ENCODE data around the gene ACSF3.
A peak's percentile ranks its signal among the peaks of the same experiment; 100 is the strongest.

Gene ACSF3

GRCh38 chr16:89122322-89122851, 28.7 kb downstream of the ACSF3 start:
- Histone ChIP-seq H3K9ac (ENCODE audit: low read depth in 1 of 2, low read length in 2 of 2) (peak overlapping the region in 1 of 2 donors; percentile 1), H3K9me3 (ENCODE audit: control insufficient read depth in 2 of 2, low read length in 2 of 2) (no peaks in the 10 kb centered on the region), H3K27me3 (ENCODE audit: control insufficient read depth in 2 of 2, insufficient read depth in 2 of 2, low read length in 2 of 2) (no peaks in the 10 kb centered on the region), H3K27ac (ENCODE audit: low read depth in 2 of 2, low read length in 2 of 2) (peak overlapping the region; percentile 63 to 83), H3K4me1 (ENCODE audit: control insufficient read depth in 2 of 2, insufficient read depth in 2 of 2, low read length in 2 of 2) (peaks cover 9 to 13% of the 10 kb centered on the region in 2 donors), H3K4me3 (ENCODE audit: low read length in 2 of 2) (peak overlapping the region in 1 of 2 donors; percentile 31), H3K36me3 (ENCODE audit: control insufficient read depth in 2 of 2, insufficient read depth in 2 of 2, low read length in 2 of 2) (peaks cover 33 to 44% of the 10 kb centered on the region in 2 donors)

GRCh38 chr16:89123001-89123830, 29.6 kb downstream of the ACSF3 start:
- H3K27ac ChIP-seq (ENCODE audit: low read depth in 2 of 2, low read length in 2 of 2): peak overlapping the region; percentile 63 to 83
- peaks cover 27 to 42% of the 10 kb centered on the region in 2 donors for H3K36me3 ChIP-seq (ENCODE audit: control insufficient read depth in 2 of 2, insufficient read depth in 2 of 2, low read length in 2 of 2)
- peak overlapping the region in 1 of 2 donors; percentile 1 for H3K9ac ChIP-seq (ENCODE audit: low read depth in 1 of 2, low read length in 2 of 2)
- no peaks in the 10 kb centered on the region for H3K9me3 ChIP-seq (ENCODE audit: control insufficient read depth in 2 of 2, low read length in 2 of 2)
- H3K27me3 ChIP-seq (ENCODE audit: control insufficient read depth in 2 of 2, insufficient read depth in 2 of 2, low read length in 2 of 2): no peaks in the 10 kb centered on the region
- H3K4me3 ChIP-seq (ENCODE audit: low read length in 2 of 2): no peak overlapping the region
- H3K4me1 ChIP-seq (ENCODE audit: control insufficient read depth in 2 of 2, insufficient read depth in 2 of 2, low read length in 2 of 2): peaks cover 9 to 13% of the 10 kb centered on the region in 2 donors

GRCh38 chr16:89123831-89124100, 30.1 kb downstream of the ACSF3 start:
- no peak overlapping the region for H3K27ac ChIP-seq (ENCODE audit: low read depth in 2 of 2, low read length in 2 of 2)
- no peaks in the 10 kb centered on the region for H3K9me3 ChIP-seq (ENCODE audit: control insufficient read depth in 2 of 2, low read length in 2 of 2)
- no peak overlapping the region for H3K4me3 ChIP-seq (ENCODE audit: low read length in 2 of 2)
- no peak overlapping the region for H3K9ac ChIP-seq (ENCODE audit: low read depth in 1 of 2, low read length in 2 of 2)
- peaks cover 9 to 13% of the 10 kb centered on the region in 2 donors for H3K4me1 ChIP-seq (ENCODE audit: control insufficient read depth in 2 of 2, insufficient read depth in 2 of 2, low read length in 2 of 2)
- H3K36me3 ChIP-seq (ENCODE audit: control insufficient read depth in 2 of 2, insufficient read depth in 2 of 2, low read length in 2 of 2): peaks cover 25 to 37% of the 10 kb centered on the region in 2 donors
- H3K27me3 ChIP-seq (ENCODE audit: control insufficient read depth in 2 of 2, insufficient read depth in 2 of 2, low read length in 2 of 2): no peaks in the 10 kb centered on the region

- peaks cover 20 to 28% of the 10 kb centered on the region in 2 donors for H3K36me3 ChIP-seq (ENCODE audit: control insufficient read depth in 2 of 2, insufficient read depth in 2 of 2, low read length in 2 of 2)
Observed at GRCh38 chr16:89129378-89129777, 35.7 kb downstream of the ACSF3 start.

GRCh38 chr16:89130448-89130847, 36.8 kb downstream of the ACSF3 start:
- Histone ChIP-seq H3K9me3 (ENCODE audit: control insufficient read depth in 2 of 2, low read length in 2 of 2) (no peaks in the 10 kb centered on the region), H3K9ac (ENCODE audit: low read depth in 1 of 2, low read length in 2 of 2) (no peak overlapping the region), H3K4me1 (ENCODE audit: control insufficient read depth in 2 of 2, insufficient read depth in 2 of 2, low read length in 2 of 2) (no peaks in the 10 kb centered on the region), H3K4me3 (ENCODE audit: low read length in 2 of 2) (no peak overlapping the region), H3K27me3 (ENCODE audit: control insufficient read depth in 2 of 2, insufficient read depth in 2 of 2, low read length in 2 of 2) (no peaks in the 10 kb centered on the region), H3K36me3 (ENCODE audit: control insufficient read depth in 2 of 2, insufficient read depth in 2 of 2, low read length in 2 of 2) (peaks cover 19 to 33% of the 10 kb centered on the region in 2 donors), H3K27ac (ENCODE audit: low read depth in 2 of 2, low read length in 2 of 2) (no peak overlapping the region)

More at GRCh38 chr16:89129378-89129777, 35.7 kb downstream of the ACSF3 start:
- no peak overlapping the region for H3K9ac ChIP-seq (ENCODE audit: low read depth in 1 of 2, low read length in 2 of 2)
- H3K27me3 ChIP-seq (ENCODE audit: control insufficient read depth in 2 of 2, insufficient read depth in 2 of 2, low read length in 2 of 2): no peaks in the 10 kb centered on the region
- H3K4me3 ChIP-seq (ENCODE audit: low read length in 2 of 2): no peak overlapping the region
- H3K4me1 ChIP-seq (ENCODE audit: control insufficient read depth in 2 of 2, insufficient read depth in 2 of 2, low read length in 2 of 2): no peaks in the 10 kb centered on the region
- no peaks in the 10 kb centered on the region for H3K9me3 ChIP-seq (ENCODE audit: control insufficient read depth in 2 of 2, low read length in 2 of 2)
- no peak overlapping the region for H3K27ac ChIP-seq (ENCODE audit: low read depth in 2 of 2, low read length in 2 of 2)

GRCh38 chr16:89131783-89132182, 38.1 kb downstream of the ACSF3 start:
- Histone ChIP-seq H3K4me1 (ENCODE audit: control insufficient read depth in 2 of 2, insufficient read depth in 2 of 2, low read length in 2 of 2) (no peaks in the 10 kb centered on the region), H3K36me3 (ENCODE audit: control insufficient read depth in 2 of 2, insufficient read depth in 2 of 2, low read length in 2 of 2) (peaks cover 19 to 37% of the 10 kb centered on the region in 2 donors), H3K9ac (ENCODE audit: low read depth in 1 of 2, low read length in 2 of 2) (no peak overlapping the region), H3K27ac (ENCODE audit: low read depth in 2 of 2, low read length in 2 of 2) (no peak overlapping the region), H3K27me3 (ENCODE audit: control insufficient read depth in 2 of 2, insufficient read depth in 2 of 2, low read length in 2 of 2) (no peaks in the 10 kb centered on the region), H3K4me3 (ENCODE audit: low read length in 2 of 2) (no peak overlapping the region), H3K9me3 (ENCODE audit: control insufficient read depth in 2 of 2, low read length in 2 of 2) (no peaks in the 10 kb centered on the region)

GRCh38 chr16:89132194-89133005, 38.7 kb downstream of the ACSF3 start:
- Histone ChIP-seq H3K36me3 (ENCODE audit: control insufficient read depth in 2 of 2, insufficient read depth in 2 of 2, low read length in 2 of 2) (peaks cover 19 to 40% of the 10 kb centered on the region in 2 donors), H3K4me3 (ENCODE audit: low read length in 2 of 2) (no peak overlapping the region), H3K4me1 (ENCODE audit: control insufficient read depth in 2 of 2, insufficient read depth in 2 of 2, low read length in 2 of 2) (no peaks in the 10 kb centered on the region), H3K9ac (ENCODE audit: low read depth in 1 of 2, low read length in 2 of 2) (no peak overlapping the region), H3K27me3 (ENCODE audit: control insufficient read depth in 2 of 2, insufficient read depth in 2 of 2, low read length in 2 of 2) (no peaks in the 10 kb centered on the region), H3K27ac (ENCODE audit: low read depth in 2 of 2, low read length in 2 of 2) (no peak overlapping the region), H3K9me3 (ENCODE audit: control insufficient read depth in 2 of 2, low read length in 2 of 2) (no peaks in the 10 kb centered on the region)

GRCh38 chr16:89133457-89134127, 39.9 kb downstream of the ACSF3 start:
- H3K4me3 ChIP-seq (ENCODE audit: low read length in 2 of 2): no peak overlapping the region
- no peaks in the 10 kb centered on the region for H3K9me3 ChIP-seq (ENCODE audit: control insufficient read depth in 2 of 2, low read length in 2 of 2)
- H3K9ac ChIP-seq (ENCODE audit: low read depth in 1 of 2, low read length in 2 of 2): no peak overlapping the region
- no peak overlapping the region for H3K27ac ChIP-seq (ENCODE audit: low read depth in 2 of 2, low read length in 2 of 2)
- no peaks in the 10 kb centered on the region for H3K4me1 ChIP-seq (ENCODE audit: control insufficient read depth in 2 of 2, insufficient read depth in 2 of 2, low read length in 2 of 2)
- H3K36me3 ChIP-seq (ENCODE audit: control insufficient read depth in 2 of 2, insufficient read depth in 2 of 2, low read length in 2 of 2): peaks cover 19 to 44% of the 10 kb centered on the region in 2 donors
- H3K27me3 ChIP-seq (ENCODE audit: control insufficient read depth in 2 of 2, insufficient read depth in 2 of 2, low read length in 2 of 2): no peaks in the 10 kb centered on the region

- Histone ChIP-seq H3K36me3 (ENCODE audit: control insufficient read depth in 2 of 2, insufficient read depth in 2 of 2, low read length in 2 of 2) (peaks cover 16 to 44% of the 10 kb centered on the region in 2 donors), H3K9ac (ENCODE audit: low read depth in 1 of 2, low read length in 2 of 2) (no peak overlapping the region)
Observed at GRCh38 chr16:89134269-89134668, 40.6 kb downstream of the ACSF3 start.

More at GRCh38 chr16:89134269-89134668, 40.6 kb downstream of the ACSF3 start:
- Histone ChIP-seq H3K27ac (ENCODE audit: low read depth in 2 of 2, low read length in 2 of 2) (no peak overlapping the region), H3K27me3 (ENCODE audit: control insufficient read depth in 2 of 2, insufficient read depth in 2 of 2, low read length in 2 of 2) (no peaks in the 10 kb centered on the region), H3K4me3 (ENCODE audit: low read length in 2 of 2) (no peak overlapping the region), H3K4me1 (ENCODE audit: control insufficient read depth in 2 of 2, insufficient read depth in 2 of 2, low read length in 2 of 2) (no peaks in the 10 kb centered on the region), H3K9me3 (ENCODE audit: control insufficient read depth in 2 of 2, low read length in 2 of 2) (no peaks in the 10 kb centered on the region)
